Dedifferentiated amniotic fluid mesenchymal stem cell (primary cell): ENCODE measurements around the gene PIP4K2A.
"Not testable (repeated sequence)": the region's sequence is repeated elsewhere in the genome, so short reads cannot be mapped to it uniquely, and the experiment has no call there.

Experiments
- DNase-seq: peaks from one replicate; pipeline ENCODE4 v3.0.0-alpha.2; 2016; ENCODE audit errors: extremely low spot score

The PIP4K2A gene

DNA sequence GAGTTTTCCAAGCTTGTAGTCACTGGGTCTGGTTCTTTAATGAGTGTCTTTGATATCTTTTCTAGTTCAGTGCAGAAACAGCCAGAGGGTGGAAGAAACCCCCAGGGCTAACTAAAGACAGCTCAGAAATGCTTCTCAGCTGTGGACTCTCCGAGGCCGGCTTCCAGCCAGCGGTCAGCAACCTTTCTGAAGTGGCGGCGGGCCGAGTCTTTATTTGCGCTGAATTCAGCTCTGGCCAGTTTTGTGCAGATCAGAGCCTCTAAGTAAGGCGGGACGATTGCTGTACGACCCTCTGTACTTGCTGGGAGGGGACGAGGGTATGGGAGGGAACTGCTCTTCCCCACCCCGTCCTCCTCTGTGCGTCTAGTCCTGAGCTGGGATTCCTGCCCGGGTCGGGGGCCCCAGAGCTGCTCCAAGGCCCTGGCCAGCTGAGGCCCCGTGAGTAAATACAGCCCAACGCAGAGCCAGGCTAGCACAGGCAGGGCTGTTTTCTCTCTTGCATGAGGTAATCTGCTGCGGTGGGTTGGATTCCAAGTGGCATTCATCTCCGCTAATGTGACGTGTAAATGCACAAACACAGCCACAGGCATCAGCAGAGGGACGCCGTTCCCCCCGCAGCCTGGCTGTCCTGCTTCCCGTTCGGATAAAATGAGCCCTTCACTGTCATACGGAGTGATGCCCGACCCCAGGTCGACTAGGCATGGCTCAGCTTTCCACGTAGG is 159.8 kb downstream of the PIP4K2A start:
- DNase-seq, result no peak

DNA sequence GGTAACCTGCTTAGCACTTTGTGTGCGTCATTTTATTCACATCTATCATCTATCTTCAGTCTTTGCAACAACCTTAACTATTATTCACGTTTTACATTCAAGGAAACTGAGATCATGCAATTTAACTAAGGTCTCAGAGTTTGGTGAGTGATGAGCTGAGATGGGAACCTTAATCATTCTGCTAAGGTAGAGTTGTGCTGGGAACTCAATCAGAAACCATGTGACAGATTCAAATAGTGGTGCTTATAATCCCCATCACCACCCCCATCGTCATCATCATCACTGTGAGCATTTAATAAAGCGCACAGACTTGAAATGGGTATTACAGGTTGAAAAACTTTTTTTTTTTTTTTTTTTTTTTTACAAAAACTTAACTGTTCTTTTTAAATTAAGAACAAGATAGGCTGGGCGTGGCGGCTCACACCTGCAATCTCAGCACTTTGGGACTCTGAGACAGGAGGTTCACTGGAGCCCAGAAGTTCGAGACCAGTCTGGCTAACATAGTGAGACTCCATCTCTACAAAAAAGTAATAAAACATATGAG is 160.9 kb downstream of the PIP4K2A start:
- DNase-seq, result no peak

DNA sequence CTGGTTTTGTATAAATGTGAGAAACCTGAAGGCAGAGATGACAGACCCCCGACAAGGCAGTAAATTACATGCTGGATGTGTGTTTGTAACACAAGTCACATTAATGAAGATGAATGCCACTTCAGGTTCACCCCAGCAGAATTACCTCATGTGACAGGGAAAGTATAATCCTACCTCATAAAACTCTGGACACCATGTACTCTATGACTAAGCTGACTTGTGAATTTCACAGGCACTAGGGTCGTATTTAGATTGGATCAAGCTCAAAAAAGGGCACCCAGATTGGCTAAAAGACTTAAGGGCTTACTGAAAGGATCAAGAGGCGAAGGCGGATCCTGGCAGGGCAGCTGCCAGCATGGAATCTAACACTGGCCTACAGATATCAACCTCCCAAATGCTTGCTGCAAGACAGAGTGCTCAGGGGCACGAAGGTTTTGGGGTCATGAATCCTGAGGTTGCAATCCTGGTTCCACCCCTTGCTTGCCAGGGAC is 161.4 kb downstream of the PIP4K2A start:
- DNase-seq, result no peak

DNA sequence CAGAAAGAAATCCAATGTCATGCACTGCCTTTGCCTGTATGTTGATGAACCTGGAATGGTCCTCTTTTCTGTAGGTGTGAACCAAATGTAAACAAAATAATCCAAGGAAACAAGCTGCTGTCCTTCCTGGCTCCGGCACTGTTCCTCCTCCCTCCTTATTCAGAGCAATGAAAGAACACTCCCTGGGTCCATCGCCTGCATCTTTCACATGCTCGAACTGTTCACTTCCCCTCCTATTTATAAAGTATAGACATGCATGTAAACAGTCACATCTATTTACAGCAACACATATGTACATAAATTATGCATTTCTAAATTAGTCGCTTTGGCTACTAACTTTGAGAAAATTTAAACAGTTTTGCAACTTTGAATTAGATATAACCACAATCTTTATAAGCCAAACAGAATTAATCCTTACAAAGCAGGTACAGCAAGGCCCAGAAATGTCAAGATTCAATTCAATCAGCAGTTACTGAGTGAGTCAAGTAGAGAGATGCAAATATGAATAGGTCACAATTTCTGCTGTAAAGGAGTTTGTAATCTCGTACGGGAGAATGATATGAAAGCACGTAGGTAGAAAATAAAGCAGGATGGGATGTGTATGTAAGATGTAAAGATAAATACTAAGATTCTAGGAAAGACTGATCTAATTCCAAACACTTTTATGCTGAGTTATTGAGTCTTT is 162.6 kb downstream of the PIP4K2A start:
- DNase-seq, result no peak

GRCh38 chr10:22550732-22551131 is 163.6 kb downstream of the PIP4K2A start:
- DNase-seq, result no peak

GRCh38 chr10:22548344-22548743 is 166.0 kb downstream of the PIP4K2A start:
- no peak for DNase-seq

GRCh38 chr10:22545643-22546042 is 168.7 kb downstream of the PIP4K2A start:
- DNase-seq, result no peak

- no peak for DNase-seq
Observed at GRCh38 chr10:22544325-22545068, 169.9 kb downstream of the PIP4K2A start.

GRCh38 chr10:22542773-22543172 is 171.6 kb downstream of the PIP4K2A start:
- no peak for DNase-seq

DNA sequence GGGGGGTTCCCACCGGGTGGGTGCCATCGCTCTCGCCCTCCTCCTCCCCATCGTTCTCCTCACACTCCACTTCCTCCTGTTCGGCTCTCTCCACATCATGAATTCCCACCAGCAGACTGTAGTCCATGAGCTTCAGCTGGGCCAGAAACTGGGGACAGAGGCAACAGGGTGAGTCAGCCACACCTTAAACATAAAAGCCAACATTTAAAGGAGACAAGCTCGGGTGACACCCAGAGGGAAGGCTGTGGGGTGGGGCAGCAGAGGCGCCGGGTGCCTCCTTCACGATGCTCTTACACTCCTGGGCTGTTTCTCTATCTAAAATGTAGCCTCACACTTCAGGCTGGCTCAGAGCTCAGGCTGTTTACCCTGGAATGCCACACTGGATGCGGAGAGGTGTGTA is 172.5 kb downstream of the PIP4K2A start:
- DNase-seq, result no peak

DNA sequence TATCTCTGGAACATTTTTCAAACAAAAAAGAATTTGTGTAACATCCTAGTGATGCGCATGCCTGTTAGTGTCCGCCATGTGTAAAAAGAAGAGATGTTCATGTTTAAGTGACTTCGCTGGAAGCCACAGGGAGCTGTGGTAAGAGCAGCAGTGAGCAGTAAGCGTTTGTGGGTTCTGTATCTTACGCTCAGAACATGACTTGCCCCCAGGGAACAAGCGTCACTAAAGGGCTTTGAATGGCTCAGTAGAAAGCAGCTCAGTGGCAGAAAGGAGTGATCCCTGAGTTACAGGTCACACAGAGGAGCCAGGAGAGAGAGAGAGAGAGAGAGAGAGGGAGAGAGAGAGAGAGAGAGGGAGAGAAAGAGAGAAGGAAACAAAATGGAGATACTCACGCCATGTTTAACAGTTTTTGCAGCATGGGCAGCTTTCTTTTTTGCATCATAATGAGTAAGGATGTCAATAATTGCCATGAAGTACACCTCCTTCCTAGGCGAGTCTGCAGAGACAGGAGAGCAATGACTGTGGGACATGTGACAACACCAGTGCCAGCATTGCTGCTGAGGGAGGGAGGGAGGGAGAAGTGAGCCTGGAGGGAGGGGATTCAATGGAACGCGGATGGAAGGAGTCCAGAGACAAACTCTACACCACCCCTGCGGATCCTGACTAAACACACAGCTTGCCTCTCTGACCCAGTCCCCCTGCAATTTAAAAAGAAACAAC is 174.6 kb downstream of the PIP4K2A start:
- DNase-seq, result no peak

- no peak for DNase-seq
Observed at GRCh38 chr10:22537810-22538209, 176.6 kb downstream of the PIP4K2A start.

- DNase-seq, result no peak
Observed at GRCh38 chr10:22536620-22537019, 177.8 kb downstream of the PIP4K2A start.

DNA sequence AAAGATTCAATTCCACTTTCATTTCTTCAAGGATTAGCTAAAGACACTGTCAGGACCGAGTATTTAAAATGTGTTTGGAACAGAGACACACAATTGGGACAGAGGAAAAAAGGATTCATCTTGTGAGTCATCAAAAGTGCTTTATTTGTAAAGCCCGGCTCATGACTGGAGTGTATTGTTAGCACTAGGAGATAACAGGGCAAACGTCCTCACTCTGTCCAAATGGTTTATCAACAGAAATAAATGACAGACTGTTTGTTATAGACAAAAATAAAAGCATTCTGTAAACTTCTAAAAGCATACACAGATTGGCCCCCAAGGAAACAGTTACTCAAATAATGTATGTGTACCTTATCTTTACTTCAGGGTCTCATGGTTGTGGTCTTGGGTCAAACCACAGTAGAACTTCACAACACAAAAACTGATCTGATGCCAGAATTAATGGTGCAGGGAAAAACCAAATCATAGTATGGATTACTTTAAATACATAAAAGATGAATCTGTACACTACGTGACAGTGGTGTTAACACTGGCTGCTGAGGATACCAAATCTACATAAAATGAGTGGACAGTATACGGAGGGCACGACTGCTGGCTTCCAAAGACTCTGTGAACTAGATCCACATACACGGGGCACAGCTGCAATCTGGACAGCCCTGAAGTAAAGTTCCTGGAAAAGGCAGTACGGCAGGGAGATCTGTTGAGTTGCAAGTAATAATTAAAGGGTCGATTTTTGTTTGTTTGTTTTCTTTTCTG is 179.4 kb downstream of the PIP4K2A start:
- DNase-seq, result no peak

DNA sequence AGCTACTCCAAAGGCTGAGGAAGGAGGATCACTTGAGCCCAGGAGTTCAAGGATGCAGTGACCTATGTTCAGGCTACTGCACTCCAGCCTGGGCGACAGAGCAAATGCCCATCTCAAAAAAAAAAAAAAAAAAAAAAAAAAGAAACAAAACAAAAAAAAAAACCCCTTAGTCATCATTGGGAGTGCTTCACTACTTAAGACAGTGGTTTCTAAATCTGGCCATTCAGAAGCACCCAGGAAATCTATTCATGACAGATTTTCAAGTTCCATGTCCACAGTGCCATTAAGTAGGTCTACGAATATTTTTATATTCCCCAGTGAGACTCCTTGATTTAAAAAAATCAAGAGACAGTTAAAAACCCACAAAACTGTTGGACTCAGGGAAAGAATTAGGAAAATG is 182.9 kb downstream of the PIP4K2A start:
- no peak for DNase-seq

DNA sequence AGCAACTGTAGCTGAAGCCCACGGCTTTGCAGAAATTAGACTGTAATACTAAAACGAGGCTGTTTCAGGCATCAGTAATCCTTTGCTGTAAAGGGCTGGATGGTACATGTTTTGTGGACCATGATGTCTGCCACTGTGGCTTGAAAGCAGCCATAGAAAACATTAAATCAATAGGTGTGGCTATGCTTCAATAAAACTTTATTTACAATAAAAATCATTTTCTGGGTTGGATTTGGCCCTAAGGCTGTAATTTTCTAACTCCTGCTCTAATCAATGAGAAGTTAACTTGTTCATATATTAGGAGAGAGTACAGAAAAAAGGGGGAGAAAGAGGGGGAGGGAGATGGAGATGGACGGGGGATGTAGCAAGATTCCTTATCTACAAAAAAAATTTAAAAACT is 183.4 kb downstream of the PIP4K2A start:
- no peak for DNase-seq

- no peak for DNase-seq
Observed at GRCh38 chr10:22527520-22527919, 186.9 kb downstream of the PIP4K2A start.

GRCh38 chr10:22524333-22524732 is 190.0 kb downstream of the PIP4K2A start:
- DNase-seq, result not testable (repeated sequence)

GRCh38 chr10:22520645-22521044 is 193.7 kb downstream of the PIP4K2A start:
- not testable (repeated sequence) for DNase-seq

DNA sequence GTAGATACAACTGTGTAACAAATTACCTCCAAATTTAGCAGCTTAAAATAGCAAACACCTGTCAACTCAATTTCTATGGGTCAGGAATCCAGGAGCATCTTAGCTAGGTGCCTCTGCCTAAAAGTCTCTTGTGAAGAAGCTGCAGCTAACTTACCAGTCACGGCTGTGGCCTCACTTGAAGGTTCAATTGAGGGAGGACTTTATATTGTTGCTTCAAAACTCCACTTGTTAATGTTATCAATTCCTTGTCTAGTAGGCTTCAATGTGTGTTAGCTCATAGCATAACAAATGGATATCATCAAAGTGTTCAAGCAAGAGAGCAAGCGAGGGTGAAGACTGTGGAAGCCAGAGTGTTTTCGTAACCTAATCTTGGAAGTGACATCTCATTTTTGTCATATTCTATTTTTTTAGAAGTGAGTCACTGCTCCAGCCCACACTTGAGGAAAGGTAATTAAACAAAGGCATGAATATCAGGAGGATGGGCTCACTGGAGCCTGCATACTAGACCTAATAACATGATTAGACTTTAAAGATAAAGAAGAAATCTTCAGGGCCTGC is 196.1 kb downstream of the PIP4K2A start:
- no peak for DNase-seq

GRCh38 chr10:22515009-22515408 is 199.4 kb downstream of the PIP4K2A start:
- no peak for DNase-seq
